Keratinocyte (primary cell): ENCODE data around the gene CD79A. TPM values are rescaled to one million over a fixed set of nuclear protein-coding genes. Genes with fewer than 3 reads are reported as not detected.

ENCODE experiments used
- DNase-seq: peaks from one replicate; pipeline ENCODE4 v3.0.0-alpha.2; 2011; ENCODE audit warnings: low read depth, missing footprints, low spot score
- FAIRE-seq: peaks from 2 replicates; lab custom pipeline; 2011; peaks lifted over from hg19 to GRCh38; lab: Jason Lieb, UNC
- H2AFZ ChIP-seq: 2 replicates; pipeline ENCODE4 v1.6.0; 2012; ENCODE audit warnings: low read length, control low read depth, inconsistent platforms; ENCODE audit not compliant: control insufficient read depth
- H3K27ac ChIP-seq: 2 replicates; pipeline ENCODE4 v1.5.1; 2011; ENCODE audit warnings: low read length; ENCODE audit not compliant: control insufficient read depth, insufficient read depth
- H3K27me3 ChIP-seq: 3 replicates; pipeline ENCODE4 v1.6.0; 2011; ENCODE audit warnings: low read length; ENCODE audit not compliant: control insufficient read depth, insufficient read depth; ENCODE audit errors: extremely low read depth
- H3K36me3 ChIP-seq, 2 experiments: 2 replicates in 1 of 2; 3 replicates in 1 of 2; pipeline ENCODE4 v1.5.1; 2011; ENCODE audit warnings: low read length in 2 of 2, mild to moderate bottlenecking in 1 of 2; ENCODE audit not compliant: control insufficient read depth in 2 of 2, insufficient read depth in 2 of 2; ENCODE audit errors: extremely low read depth in 1 of 2
- H3K4me1 ChIP-seq: 3 replicates; pipeline ENCODE4 v1.5.1; 2011; ENCODE audit warnings: low read length; ENCODE audit not compliant: control insufficient read depth, insufficient read depth; ENCODE audit errors: extremely low read depth
- H3K4me2 ChIP-seq: 3 replicates; pipeline ENCODE4 v1.6.0; 2011; ENCODE audit warnings: low read depth, low read length; ENCODE audit not compliant: control insufficient read depth, insufficient read depth; ENCODE audit errors: extremely low read depth
- H3K4me3 ChIP-seq, 3 experiments: fragments of 200-600 bp in 1 of 3; sonication (generic) in 1 of 3; 2 replicates in 2 of 3; 3 replicates in 1 of 3; pipeline ENCODE4 v1.5.1; 2011 to 2016; ENCODE audit warnings: low read length in 3 of 3, mild to moderate bottlenecking in 3 of 3, control low read depth in 2 of 3, inconsistent platforms in 1 of 3, low read depth in 1 of 3, mixed read lengths in 1 of 3, mixed run types in 1 of 3, moderate library complexity in 1 of 3; ENCODE audit not compliant: control insufficient read depth in 2 of 3, insufficient read depth in 2 of 3; ENCODE audit errors: extremely low read depth in 1 of 3
- H3K79me2 ChIP-seq: 2 replicates; pipeline ENCODE4 v1.6.0; 2012; ENCODE audit warnings: low read length; ENCODE audit not compliant: control insufficient read depth, insufficient read depth
- H3K9ac ChIP-seq: 3 replicates; pipeline ENCODE4 v1.6.0; 2011; ENCODE audit warnings: low read length; ENCODE audit not compliant: control insufficient read depth, insufficient read depth; ENCODE audit errors: extremely low read depth
- H3K9me1 ChIP-seq: 3 replicates; pipeline ENCODE4 v1.6.0; 2011; ENCODE audit warnings: low read length; ENCODE audit not compliant: control insufficient read depth, insufficient read depth; ENCODE audit errors: extremely low read depth
- H3K9me3 ChIP-seq: 2 replicates; pipeline ENCODE4 v1.5.1; 2012; ENCODE audit warnings: low read depth, low read length; ENCODE audit not compliant: control insufficient read depth
- H4K20me1 ChIP-seq: 3 replicates; pipeline ENCODE4 v1.6.0; 2011; ENCODE audit warnings: low read length; ENCODE audit not compliant: control insufficient read depth, insufficient read depth; ENCODE audit errors: extremely low read depth
- CTCF ChIP-seq, 3 experiments: IDR thresholded peaks in 1 of 3; conservative IDR thresholded peaks in 1 of 3; optimal IDR thresholded peaks in 1 of 3; 2 replicates in 2 of 3; 3 replicates in 1 of 3; pipeline versions ENCODE3 to v1.5.1; 2011; ENCODE audit warnings: low read length in 3 of 3, mild to moderate bottlenecking in 3 of 3, moderate library complexity in 2 of 3, control low read depth in 1 of 3, inconsistent platforms in 1 of 3; ENCODE audit not compliant: insufficient read depth in 2 of 3; ENCODE audit errors: extremely low read depth in 1 of 3
- EZH2 ChIP-seq: IDR thresholded peaks from one replicate; pipeline ENCODE4 v1.6.1; 2012; ENCODE audit warnings: inconsistent platforms, mild to moderate bottlenecking, low read length, moderate library complexity
- dilution Hi-C: fragments of 300-500 bp; cut with MboI; formaldehyde crosslinking; loops from one replicate; pipeline ENCODE4 v1.7.0; 2020; ENCODE audit warnings: low sequenced_read_pairs; ENCODE audit not compliant: extremely low pct_ligation_motif_present
- polyA plus RNA-seq, 5 experiments: library from polyadenylated mRNA; depleted of rRNA in 3 of 5; stranded (reverse) in 3 of 5; stranded (forward) in 1 of 5; unstranded in 1 of 5; fragments of >200 nt; gene quantifications; 1 replicate in 1 of 5; 2 replicates in 3 of 5; 3 replicates in 1 of 5; pipeline versions ENCODE4 v1.2.1 to v1.2.3, GENCODE V29; 2011 to 2012; ENCODE audit warnings: missing spikeins in 2 of 5, low read depth in 1 of 5, low replicate concordance in 1 of 5

The CD79A gene
- polyA plus RNA-seq, 1 donor (not counting 4 experiments of a cell fraction or from before 2014, with no cell fraction given): 0.07 TPM

GRCh38 chr19:41853344-41853743 lies 23.7 kb upstream of the CD79A start:
- Histone ChIP-seq H3K4me3 (no peak overlapping the region), H2AFZ (no peak overlapping the region), H3K9me1 (no peaks in the 10 kb centered on the region), H3K9me3 (no peaks in the 10 kb centered on the region), H3K79me2 (no peaks in the 10 kb centered on the region), H3K36me3 (no peaks in the 10 kb centered on the region), H3K4me2 (no peak overlapping the region), H3K4me1 (no peaks in the 10 kb centered on the region), H3K9ac (no peak overlapping the region), H4K20me1 (no peaks in the 10 kb centered on the region), H3K27ac (no peak overlapping the region), H3K27me3 (peaks cover 24% of the 10 kb centered on the region)
- DNase-seq (no peak), FAIRE-seq (no peak)
- dilution Hi-C loops: no loop called here
- TF ChIP-seq CTCF (optimal IDR thresholded peaks at IDR 0.05 in 1 of 3, IDR thresholded peaks at IDR 0.05 in 1 of 3, conservative IDR thresholded peaks at IDR 0.05 in 1 of 3; ENCODE audit: extremely low read depth in 1 of 3, insufficient read depth in 2 of 3, low read length in 3 of 3) (no peak), EZH2 (no peak)

- dilution Hi-C loops: no loop called here
- no peaks in the 10 kb centered on the region for H3K36me3 ChIP-seq
- TF ChIP-seq CTCF (optimal IDR thresholded peaks at IDR 0.05 in 1 of 3, IDR thresholded peaks at IDR 0.05 in 1 of 3, conservative IDR thresholded peaks at IDR 0.05 in 1 of 3; ENCODE audit: extremely low read depth in 1 of 3, insufficient read depth in 2 of 3, low read length in 3 of 3): no peak
- no peaks in the 10 kb centered on the region for H3K9me1 ChIP-seq
- FAIRE-seq: no peak
- no peaks in the 10 kb centered on the region for H3K4me1 ChIP-seq
- H3K9me3 ChIP-seq: no peaks in the 10 kb centered on the region
- DNase-seq: no peak
- no peaks in the 10 kb centered on the region for H3K79me2 ChIP-seq
- H3K9ac ChIP-seq: no peak overlapping the region
- H3K4me3 ChIP-seq: no peak overlapping the region
- no peak overlapping the region for H2AFZ ChIP-seq
- no peak overlapping the region for H3K4me2 ChIP-seq
- H4K20me1 ChIP-seq: no peaks in the 10 kb centered on the region
- peaks cover 24% of the 10 kb centered on the region for H3K27me3 ChIP-seq
- H3K27ac ChIP-seq: no peak overlapping the region
Measured at GRCh38 chr19:41853768-41854167, 23.3 kb upstream of the CD79A start.
